ENCODE results near the gene STAB2.
"Not testable (repeated sequence)": the region's sequence is repeated elsewhere in the genome, so short reads cannot be mapped to it uniquely, and the experiment has no call there.

STAB2 gene

DNA sequence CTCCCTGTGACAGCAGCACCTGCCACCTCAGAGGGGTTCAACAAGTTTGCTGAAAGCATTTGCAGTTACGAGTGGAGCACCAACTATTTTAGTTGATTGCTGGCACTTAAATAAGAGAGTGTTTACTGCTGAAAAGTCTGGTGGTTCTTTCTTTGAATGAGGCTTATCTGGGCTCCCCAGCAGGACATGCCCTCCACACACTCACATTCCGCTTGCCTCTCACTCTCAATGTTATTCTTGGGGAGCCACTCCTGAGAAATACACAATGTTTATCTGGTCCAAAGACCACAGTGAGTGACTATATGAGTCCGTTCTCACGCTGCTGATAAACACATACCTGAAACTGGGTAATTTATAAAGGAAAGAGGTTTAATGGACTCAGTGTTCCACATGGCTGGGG, 222.1 kb downstream of the STAB2 start:
- DNase-seq (ENCODE audit: low spot score), result peak; percentile 13

DNA sequence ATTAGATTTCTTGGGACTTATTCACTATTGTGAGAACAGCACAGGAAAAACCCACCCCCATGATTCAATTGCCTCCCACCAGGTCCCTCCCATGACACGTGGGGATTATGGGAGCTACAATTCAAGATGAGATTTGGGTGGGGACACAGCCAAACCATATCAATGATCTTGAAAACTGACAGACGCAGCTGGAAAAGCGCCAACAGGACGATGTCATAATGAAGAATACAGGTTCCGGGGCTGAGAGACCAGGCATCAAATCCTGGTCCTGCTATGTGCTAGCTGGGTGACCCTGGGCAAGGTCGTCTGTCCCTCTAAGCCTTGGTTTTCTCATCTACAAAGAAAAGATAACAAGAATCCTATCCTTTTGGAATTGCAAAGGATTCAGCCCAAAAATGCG, 222.6 kb downstream of the STAB2 start:
- not testable (repeated sequence) for DNase-seq (ENCODE audit: low spot score)

DNA sequence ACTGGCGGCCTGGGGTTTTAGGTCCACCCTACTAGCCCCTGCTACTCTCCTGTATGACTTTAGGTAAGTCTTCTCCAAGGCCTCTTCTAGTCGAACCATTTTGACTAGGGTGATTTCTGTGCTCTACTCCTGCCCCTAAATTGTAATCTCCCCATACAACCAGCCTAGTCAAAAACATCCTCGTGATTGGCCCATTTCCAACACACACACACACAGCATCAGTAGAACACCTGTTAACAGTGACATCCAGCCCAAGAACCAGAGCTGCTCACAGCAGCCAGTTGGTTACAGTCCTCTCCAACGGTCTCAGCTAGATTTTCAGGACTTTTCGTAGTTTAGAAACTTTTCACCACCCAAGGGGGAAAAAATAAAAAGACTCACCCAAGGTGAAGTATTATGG, 223.0 kb downstream of the STAB2 start:
- DNase-seq (ENCODE audit: low spot score), result no peak

DNA sequence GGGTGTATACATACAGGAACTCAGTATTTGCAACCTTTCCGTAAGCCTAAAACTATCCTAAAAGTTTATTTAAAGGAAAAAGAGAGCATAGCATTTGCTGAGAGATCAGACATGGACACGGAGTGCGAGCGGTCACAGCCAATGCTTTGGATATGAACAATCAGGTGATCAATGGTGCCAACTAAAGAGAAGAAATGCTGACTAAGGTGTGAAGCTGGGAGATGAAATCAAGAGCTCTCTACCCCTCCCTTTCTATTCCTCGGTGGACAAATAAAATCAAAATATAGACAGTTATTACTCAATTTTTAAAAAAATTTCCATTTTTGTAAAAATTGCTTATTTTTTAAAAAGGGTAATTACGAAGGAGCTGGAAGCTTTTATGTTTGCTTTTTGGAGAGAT, 224.7 kb downstream of the STAB2 start:
- no peak for DNase-seq (ENCODE audit: low spot score)

DNA sequence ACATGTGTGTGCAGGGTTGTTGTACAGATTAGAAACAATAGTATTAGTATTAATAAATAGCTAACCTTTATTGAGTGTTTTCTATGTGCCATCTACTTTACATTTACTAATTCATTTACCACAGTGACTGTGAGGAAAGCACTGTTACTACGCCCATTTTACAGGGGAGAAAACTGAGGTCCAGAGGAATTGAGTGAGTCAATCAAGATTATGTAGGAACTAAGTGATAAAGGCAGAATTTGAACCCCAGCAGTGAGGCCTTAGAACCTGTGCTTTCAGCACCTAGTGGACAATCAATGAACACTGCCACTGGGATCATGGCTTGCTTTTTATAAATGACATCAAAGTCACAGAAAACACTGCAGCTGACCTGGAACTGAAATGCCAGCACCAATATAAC, 225.7 kb downstream of the STAB2 start:
- DNase-seq (ENCODE audit: low spot score), result no peak

DNA sequence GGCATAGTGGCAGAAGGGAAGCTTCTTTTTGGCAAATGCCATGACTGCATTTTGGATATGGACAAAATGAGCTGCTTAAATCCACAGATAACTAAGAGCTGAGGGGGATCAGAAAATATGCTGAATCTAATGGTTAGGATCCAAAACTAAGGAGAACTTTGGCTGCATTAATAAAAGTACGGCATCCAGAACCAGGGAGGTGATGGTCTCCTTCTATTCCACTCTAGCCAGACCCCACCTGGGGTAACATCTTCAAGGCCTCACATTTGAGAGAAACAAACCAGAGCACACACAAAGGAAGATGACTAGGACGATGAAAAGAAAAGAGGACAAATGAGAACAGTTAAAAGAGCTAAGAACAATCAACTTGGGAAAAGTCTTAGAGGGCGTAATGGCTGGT, 226.4 kb downstream of the STAB2 start:
- DNase-seq (ENCODE audit: low spot score), result no peak

DNA sequence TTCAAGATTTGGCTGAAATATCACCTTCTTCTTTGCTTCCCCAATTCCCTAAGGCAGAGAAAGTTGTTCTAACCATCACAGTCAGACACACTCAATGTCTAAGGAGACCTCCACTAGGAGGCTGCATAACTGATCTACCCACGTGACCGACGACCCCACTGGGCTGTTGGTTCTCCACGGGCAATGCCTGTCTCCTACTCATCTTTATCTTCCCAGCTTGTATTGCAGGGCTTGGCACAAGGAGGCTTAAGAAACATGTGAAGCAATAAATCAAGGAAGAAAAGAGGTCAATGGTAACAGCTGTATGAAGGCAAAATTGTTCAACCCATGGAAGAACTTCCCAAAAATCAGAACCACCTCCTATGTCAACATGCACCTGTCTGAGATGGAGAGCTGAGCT, 226.9 kb downstream of the STAB2 start:
- DNase-seq (ENCODE audit: low spot score), result no peak

DNA sequence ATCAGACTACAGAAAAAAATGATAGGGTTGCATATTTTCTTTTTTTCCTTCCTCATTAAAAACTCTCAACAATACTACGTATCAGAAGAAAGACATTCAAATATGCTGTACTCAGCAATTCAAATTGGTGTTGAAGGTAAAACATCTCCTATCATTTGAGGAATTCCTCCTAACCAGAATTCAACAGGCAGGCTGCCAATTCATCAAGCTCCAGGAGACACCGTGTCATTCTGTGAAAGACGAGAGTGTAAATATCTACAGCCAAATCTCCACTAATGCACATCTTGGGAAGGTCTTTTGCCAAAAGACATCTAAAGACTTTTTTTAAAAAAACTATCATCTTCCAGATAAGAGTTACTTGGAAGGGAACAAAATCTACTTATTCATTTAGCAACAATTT, 227.4 kb downstream of the STAB2 start:
- no peak for DNase-seq (ENCODE audit: low spot score)
